Hepatocyte (in vitro differentiated cells): Measurements from ENCODE around the gene CLEC16A. TPM values are rescaled to one million over a fixed set of nuclear protein-coding genes. Genes with fewer than 3 reads are reported as not detected.

Source experiments
- DNase-seq: peaks from one replicate; pipeline ENCODE4 v3.0.0-alpha.2; 2016; ENCODE audit warnings: low spot score
- H2AFZ ChIP-seq: fragments of 200-600 bp; sonication (generic); 2 replicates; pipeline ENCODE4 v1.6.0; 2016; ENCODE audit warnings: antibody characterized with exemption, mild to moderate bottlenecking
- H3K27ac ChIP-seq: fragments of 200-600 bp; sonication (generic); 2 replicates; pipeline ENCODE4 v1.5.1; 2016; ENCODE audit warnings: mild to moderate bottlenecking
- H3K27me3 ChIP-seq: fragments of 200-600 bp; sonication (generic); 2 replicates; pipeline ENCODE4 v1.6.1; 2016
- H3K36me3 ChIP-seq: fragments of 200-600 bp; sonication (generic); replicated peaks from 2 replicates; pipeline ENCODE4 v1.5.1; 2016; ENCODE audit warnings: low read depth; ENCODE audit not compliant: insufficient read depth
- H3K4me1 ChIP-seq: fragments of 200-600 bp; sonication (generic); 2 replicates; pipeline ENCODE4 v1.5.1; 2016; ENCODE audit warnings: mild to moderate bottlenecking, moderate library complexity; ENCODE audit not compliant: insufficient read depth
- H3K4me2 ChIP-seq: fragments of 200-600 bp; sonication (generic); 2 replicates; pipeline ENCODE4 v1.6.0; 2016
- H3K4me3 ChIP-seq: fragments of 200-600 bp; sonication (generic); 2 replicates; pipeline ENCODE4 v1.5.1; 2016; ENCODE audit warnings: mild to moderate bottlenecking
- H3K79me2 ChIP-seq: fragments of 200-600 bp; sonication (generic); 2 replicates; pipeline ENCODE4 v1.6.0; 2017; ENCODE audit warnings: mild to moderate bottlenecking
- H3K9me2 ChIP-seq: fragments of 200-600 bp; sonication (generic); replicated peaks from 2 replicates; pipeline ENCODE4 v1.6.0; 2017; ENCODE audit warnings: mild to moderate bottlenecking; ENCODE audit not compliant: insufficient read depth
- H3K9me3 ChIP-seq: fragments of 200-600 bp; sonication (generic); 2 replicates; pipeline ENCODE4 v1.5.1; 2016; ENCODE audit warnings: low read depth, mild to moderate bottlenecking
- H4K20me1 ChIP-seq: fragments of 200-600 bp; sonication (generic); 2 replicates; pipeline ENCODE4 v1.6.0; 2016; ENCODE audit warnings: mild to moderate bottlenecking; ENCODE audit not compliant: insufficient read depth, poor library complexity, severe bottlenecking
- CTCF ChIP-seq: fragments of 200-600 bp; sonication (generic); IDR thresholded peaks from 2 replicates; pipeline ENCODE4 v1.5.1; 2016; ENCODE audit warnings: antibody characterized with exemption, mild to moderate bottlenecking; ENCODE audit not compliant: poor library complexity
- EZH2 ChIP-seq: fragments of 200-600 bp; sonication (generic); IDR thresholded peaks from 2 replicates; pipeline ENCODE4 v1.6.1; 2016; ENCODE audit warnings: antibody characterized with exemption, mild to moderate bottlenecking, borderline replicate concordance
- EZH2phosphoT487 ChIP-seq: fragments of 200-600 bp; sonication (generic); IDR thresholded peaks from one replicate; pipeline ENCODE4 v1.6.1; 2018; ENCODE audit warnings: antibody characterized with exemption, mild to moderate bottlenecking, low read depth, moderate library complexity; ENCODE audit not compliant: unreplicated experiment, severe bottlenecking
- WGBS: methylation state at CpG from one replicate; pipeline ENCODE4 v1.1.6; 2016; ENCODE audit warnings: low lambda C conversion rate; ENCODE audit errors: missing lambda C conversion rate; 5-methylcytosine and 5-hydroxymethylcytosine counted together
- polyA plus RNA-seq: library from polyadenylated mRNA; unstranded; fragments of >200 nt; fragmentation: Nextera tagmentation; extraction: Ambion mirVana; gene quantifications from 2 replicates; pipeline ENCODE4 v1.2.1, GENCODE V29; 2016
- total RNA-seq: library from RNA; depleted of rRNA; stranded (reverse); fragments of >200 nt; gene quantifications from 2 replicates; pipeline ENCODE4 v1.2.3, GENCODE V29; 2014

Gene CLEC16A
- total and polyA plus RNA-seq, 2 experiments from 2014 or later = 22.3 to 22.6 TPM

GRCh38 chr16:10972819-10973464 lies 28.6 kb downstream of the CLEC16A start:
- H3K36me3 ChIP-seq = no peaks in the 10 kb centered on the region

GRCh38 chr16:10976634-10977033 lies 32.3 kb downstream of the CLEC16A start:
- DNase-seq = no peak
- no peaks in the 10 kb centered on the region for H3K79me2 ChIP-seq
- no peaks in the 10 kb centered on the region for H3K27me3 ChIP-seq
- no peak overlapping the region for H3K4me3 ChIP-seq
- no peak overlapping the region for H3K4me2 ChIP-seq
- H4K20me1 ChIP-seq = no peaks in the 10 kb centered on the region
- no peaks in the 10 kb centered on the region for H3K9me3 ChIP-seq
- H3K36me3 ChIP-seq = no peaks in the 10 kb centered on the region
- no peak overlapping the region for H2AFZ ChIP-seq
- H3K27ac ChIP-seq = peak overlapping the region; percentile 2
- no peak for TF ChIP-seq EZH2
- TF ChIP-seq CTCF = no peak
- no peak for TF ChIP-seq EZH2phosphoT487
- H3K4me1 ChIP-seq = peaks cover 17% of the 10 kb centered on the region
- H3K9me2 ChIP-seq = no peaks in the 10 kb centered on the region
- WGBS = 35% methylated on average over 3 of the region's 3 CpGs

More at GRCh38 chr16:10972819-10973464, 28.6 kb downstream of the CLEC16A start:
- no peak overlapping the region for H3K4me2 ChIP-seq
- peaks cover 12% of the 10 kb centered on the region for H3K4me1 ChIP-seq
- no peaks in the 10 kb centered on the region for H3K79me2 ChIP-seq
- no peak for DNase-seq
- no peaks in the 10 kb centered on the region for H3K27me3 ChIP-seq
- 81% methylated on average over 12 of the region's 12 CpGs for WGBS
- H3K9me3 ChIP-seq = no peaks in the 10 kb centered on the region
- TF ChIP-seq EZH2phosphoT487 = no peak
- no peak for TF ChIP-seq CTCF
- no peak for TF ChIP-seq EZH2
- H2AFZ ChIP-seq = no peak overlapping the region
- H3K4me3 ChIP-seq = no peak overlapping the region
- no peaks in the 10 kb centered on the region for H4K20me1 ChIP-seq
- no peaks in the 10 kb centered on the region for H3K9me2 ChIP-seq
- no peak overlapping the region for H3K27ac ChIP-seq

- TF ChIP-seq EZH2phosphoT487 (no peak), CTCF (no peak), EZH2 (no peak)
- H3K79me2 ChIP-seq = no peaks in the 10 kb centered on the region
- H3K4me3 ChIP-seq = no peak overlapping the region
- peak overlapping the region; percentile 71 for H3K27ac ChIP-seq
- 79% methylated on average over 6 of the region's 6 CpGs for WGBS
- no peaks in the 10 kb centered on the region for H3K9me3 ChIP-seq
- H3K27me3 ChIP-seq = no peaks in the 10 kb centered on the region
- no peak overlapping the region for H2AFZ ChIP-seq
- DNase-seq = no peak
- H3K9me2 ChIP-seq = no peaks in the 10 kb centered on the region
- no peaks in the 10 kb centered on the region for H3K36me3 ChIP-seq
- no peak overlapping the region for H3K4me2 ChIP-seq
- H3K4me1 ChIP-seq = peaks cover 14% of the 10 kb centered on the region
- no peaks in the 10 kb centered on the region for H4K20me1 ChIP-seq
Measured at GRCh38 chr16:10978124-10978523, 33.8 kb downstream of the CLEC16A start.
